ENCODE results near the gene UBE2V1. TPM values are rescaled to one million over a fixed set of nuclear protein-coding genes. Genes with fewer than 3 reads are reported as not detected.

Gene UBE2V1
- total and polyA plus RNA-seq, 2 of the 13 experiments (the other 11 are each of a cell fraction or from before 2014, with no cell fraction given), result 81.3 to 132 TPM

DNA sequence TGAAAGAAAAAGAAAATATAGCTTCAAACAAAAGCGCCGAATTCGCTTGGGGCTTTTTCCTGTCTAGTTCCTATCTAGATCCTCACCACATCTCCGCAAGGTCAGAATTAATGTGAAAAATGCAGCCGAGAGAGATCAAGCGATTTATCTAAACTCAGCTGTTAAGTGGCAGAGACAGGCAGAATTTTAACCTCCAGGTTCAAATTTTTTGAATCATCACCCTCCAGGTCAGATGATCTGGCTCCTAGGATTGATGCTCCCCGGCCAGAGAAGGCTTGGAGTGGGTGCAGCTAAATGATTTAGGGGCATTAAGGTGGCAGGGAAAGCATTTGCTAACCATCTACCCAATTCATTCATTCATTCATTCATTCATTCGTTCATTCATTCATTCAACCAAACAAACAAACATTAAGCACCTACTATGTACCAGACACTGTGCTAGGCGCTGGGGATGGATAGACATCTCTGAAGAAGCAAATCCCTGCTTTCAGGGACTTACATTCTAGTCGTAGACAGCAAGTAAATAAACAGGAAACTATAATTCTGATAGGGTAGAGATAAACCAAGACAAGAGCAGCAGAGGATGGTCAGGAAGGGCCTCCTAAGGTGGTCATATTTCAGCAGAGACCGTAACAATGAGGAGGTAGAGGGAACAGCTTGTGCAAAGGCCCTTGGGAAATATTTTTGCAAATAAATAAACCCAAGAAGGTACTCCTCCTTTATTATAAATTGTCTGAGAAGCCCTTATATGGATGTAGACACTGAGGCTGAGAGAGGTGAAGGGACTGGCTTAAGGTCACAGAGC, 672 bp upstream of the UBE2V1 start (continued):
- TF ChIP-seq RELA (CRISPR knock-in tag; IDR thresholded peaks at IDR 0.05), result no peak
- TF ChIP-seq PAF1 (CRISPR knock-in tag; IDR thresholded peaks at IDR 0.05), result no peak
- TF ChIP-seq, protein P1, sequence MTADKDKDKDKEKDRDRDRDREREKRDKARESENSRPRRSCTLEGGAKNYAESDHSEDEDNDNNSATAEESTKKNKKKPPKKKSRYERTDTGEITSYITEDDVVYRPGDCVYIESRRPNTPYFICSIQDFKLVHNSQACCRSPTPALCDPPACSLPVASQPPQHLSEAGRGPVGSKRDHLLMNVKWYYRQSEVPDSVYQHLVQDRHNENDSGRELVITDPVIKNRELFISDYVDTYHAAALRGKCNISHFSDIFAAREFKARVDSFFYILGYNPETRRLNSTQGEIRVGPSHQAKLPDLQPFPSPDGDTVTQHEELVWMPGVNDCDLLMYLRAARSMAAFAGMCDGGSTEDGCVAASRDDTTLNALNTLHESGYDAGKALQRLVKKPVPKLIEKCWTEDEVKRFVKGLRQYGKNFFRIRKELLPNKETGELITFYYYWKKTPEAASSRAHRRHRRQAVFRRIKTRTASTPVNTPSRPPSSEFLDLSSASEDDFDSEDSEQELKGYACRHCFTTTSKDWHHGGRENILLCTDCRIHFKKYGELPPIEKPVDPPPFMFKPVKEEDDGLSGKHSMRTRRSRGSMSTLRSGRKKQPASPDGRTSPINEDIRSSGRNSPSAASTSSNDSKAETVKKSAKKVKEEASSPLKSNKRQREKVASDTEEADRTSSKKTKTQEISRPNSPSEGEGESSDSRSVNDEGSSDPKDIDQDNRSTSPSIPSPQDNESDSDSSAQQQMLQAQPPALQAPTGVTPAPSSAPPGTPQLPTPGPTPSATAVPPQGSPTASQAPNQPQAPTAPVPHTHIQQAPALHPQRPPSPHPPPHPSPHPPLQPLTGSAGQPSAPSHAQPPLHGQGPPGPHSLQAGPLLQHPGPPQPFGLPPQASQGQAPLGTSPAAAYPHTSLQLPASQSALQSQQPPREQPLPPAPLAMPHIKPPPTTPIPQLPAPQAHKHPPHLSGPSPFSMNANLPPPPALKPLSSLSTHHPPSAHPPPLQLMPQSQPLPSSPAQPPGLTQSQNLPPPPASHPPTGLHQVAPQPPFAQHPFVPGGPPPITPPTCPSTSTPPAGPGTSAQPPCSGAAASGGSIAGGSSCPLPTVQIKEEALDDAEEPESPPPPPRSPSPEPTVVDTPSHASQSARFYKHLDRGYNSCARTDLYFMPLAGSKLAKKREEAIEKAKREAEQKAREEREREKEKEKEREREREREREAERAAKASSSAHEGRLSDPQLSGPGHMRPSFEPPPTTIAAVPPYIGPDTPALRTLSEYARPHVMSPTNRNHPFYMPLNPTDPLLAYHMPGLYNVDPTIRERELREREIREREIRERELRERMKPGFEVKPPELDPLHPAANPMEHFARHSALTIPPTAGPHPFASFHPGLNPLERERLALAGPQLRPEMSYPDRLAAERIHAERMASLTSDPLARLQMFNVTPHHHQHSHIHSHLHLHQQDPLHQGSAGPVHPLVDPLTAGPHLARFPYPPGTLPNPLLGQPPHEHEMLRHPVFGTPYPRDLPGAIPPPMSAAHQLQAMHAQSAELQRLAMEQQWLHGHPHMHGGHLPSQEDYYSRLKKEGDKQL (CRISPR knock-in tag; IDR thresholded peaks at IDR 0.05; ENCODE audit: low read depth), result no peak
- 0 out of 2 replicates have a peak, but pooled peaks have one; percentile 0 for TF ChIP-seq NKX3-1 (CRISPR knock-in tag; IDR thresholded peaks at IDR 0.05)

DNA sequence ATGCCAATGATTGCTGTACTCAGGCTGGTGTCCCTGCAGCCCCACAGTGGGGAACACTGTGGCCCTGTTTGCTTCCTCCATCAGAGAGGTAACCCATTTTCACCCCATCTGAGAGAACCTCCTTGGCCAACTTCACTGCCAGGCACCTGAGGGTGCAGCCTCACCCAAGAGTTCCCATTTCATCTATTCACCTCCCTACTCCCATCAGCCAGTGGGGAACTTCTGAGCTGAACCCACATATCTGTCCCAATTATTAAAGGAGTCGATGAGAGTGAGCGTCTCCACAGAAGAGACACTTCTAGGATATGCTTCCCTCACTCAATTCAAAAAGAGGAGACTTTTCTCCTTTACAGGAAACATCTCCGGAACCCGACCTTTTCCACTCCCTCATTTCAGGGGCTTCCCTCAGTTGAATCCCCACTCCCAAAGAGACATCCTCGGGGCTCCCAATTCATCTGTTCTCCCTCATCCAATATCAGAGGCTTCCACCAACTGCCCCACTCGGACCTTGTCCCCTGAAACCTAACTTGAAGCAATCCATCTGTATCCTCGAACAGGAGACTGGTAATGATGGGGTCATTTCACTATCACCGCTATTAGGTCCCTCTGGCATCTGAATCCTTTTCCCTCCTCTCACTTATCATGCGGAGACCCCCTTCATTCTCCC, 988 bp downstream of the UBE2V1 start:
- Histone ChIP-seq H3K4me3 (replicated peaks in 1 of 3; ENCODE audit: insufficient read depth in 1 of 3, low read depth in 2 of 3, low read length in 3 of 3) (peak overlapping the region; percentile 94 to 96 (median 94)), H2AFZ (ENCODE audit: low read length) (no peak overlapping the region), H3K9me3 (ENCODE audit: low read length) (no peaks in the 10 kb centered on the region), H3K4me1 (ENCODE audit: insufficient read depth, low read length) (peaks cover 79% of the 10 kb centered on the region), H3K4me2 (ENCODE audit: low read depth, low read length) (peak overlapping the region; percentile 92), H3K79me2 (ENCODE audit: insufficient read depth, low read length) (peaks cover 77% of the 10 kb centered on the region), H3K27ac (ENCODE audit: extremely low read length, insufficient read depth, low read length) (peak overlapping the region; percentile 84), H3K27me3 (ENCODE audit: control insufficient read depth in 1 of 2, insufficient read depth in 2 of 2, low read length in 2 of 2) (no peaks in the 10 kb centered on the region; a peak in 1 of 5 replicates), H3K9ac (ENCODE audit: insufficient read depth, low read depth, low read length) (peak overlapping the region; percentile 92), H4K20me1 (ENCODE audit: insufficient read depth, low read length) (peaks cover 53% of the 10 kb centered on the region), H3K36me3 (replicated peaks in 1 of 2; ENCODE audit: control insufficient read depth in 1 of 2, insufficient read depth in 2 of 2, low read length in 2 of 2) (peaks cover 9 to 14% of the 10 kb centered on the region in 2 experiments; a peak in 4 of 5 replicates)
- CTCF ChIA-PET (ENCODE audit: low intra/inter-chr PET ratio, low total read pairs), result interaction anchor here (1.1 kb wide), 1 partner anchor 67 kb away, joined by 4 read pairs; no protein-coding TSS in a partner anchor
- BruUV-seq (replicated peaks), result TSS peak; percentile 54
- 2% methylated on average over 9 of the region's 9 CpGs for WGBS (ENCODE audit: low lambda C conversion rate)
- no peak for ATAC-seq
- no peak for DNase-seq (ENCODE audit: low spot score)
- in situ Hi-C loops (cut with HindIII; ENCODE audit: extremely low pct_ligation_motif_present, low pct_unique_long_range_greater_than_20kb) (loop anchor here (10.0 kb wide), 1 partner anchor 473 kb away; no protein-coding TSS in a partner anchor), intact Hi-C loops (cut with micrococcal nuclease; ENCODE audit: unreplicated experiment) (loop anchor here (5.0 kb wide), 1 partner anchor 350 kb away; no protein-coding TSS in a partner anchor)
- POLR2A ChIA-PET, result interaction anchor here (0.9 to 5.8 kb wide), 3 partner anchors 13 to 60 kb away, joined by 3 to 91 read pairs (median 12); partner anchors contain the start of gene PEDS1
- FAIRE-seq, result no peak
- TF ChIP-seq, protein P2, sequence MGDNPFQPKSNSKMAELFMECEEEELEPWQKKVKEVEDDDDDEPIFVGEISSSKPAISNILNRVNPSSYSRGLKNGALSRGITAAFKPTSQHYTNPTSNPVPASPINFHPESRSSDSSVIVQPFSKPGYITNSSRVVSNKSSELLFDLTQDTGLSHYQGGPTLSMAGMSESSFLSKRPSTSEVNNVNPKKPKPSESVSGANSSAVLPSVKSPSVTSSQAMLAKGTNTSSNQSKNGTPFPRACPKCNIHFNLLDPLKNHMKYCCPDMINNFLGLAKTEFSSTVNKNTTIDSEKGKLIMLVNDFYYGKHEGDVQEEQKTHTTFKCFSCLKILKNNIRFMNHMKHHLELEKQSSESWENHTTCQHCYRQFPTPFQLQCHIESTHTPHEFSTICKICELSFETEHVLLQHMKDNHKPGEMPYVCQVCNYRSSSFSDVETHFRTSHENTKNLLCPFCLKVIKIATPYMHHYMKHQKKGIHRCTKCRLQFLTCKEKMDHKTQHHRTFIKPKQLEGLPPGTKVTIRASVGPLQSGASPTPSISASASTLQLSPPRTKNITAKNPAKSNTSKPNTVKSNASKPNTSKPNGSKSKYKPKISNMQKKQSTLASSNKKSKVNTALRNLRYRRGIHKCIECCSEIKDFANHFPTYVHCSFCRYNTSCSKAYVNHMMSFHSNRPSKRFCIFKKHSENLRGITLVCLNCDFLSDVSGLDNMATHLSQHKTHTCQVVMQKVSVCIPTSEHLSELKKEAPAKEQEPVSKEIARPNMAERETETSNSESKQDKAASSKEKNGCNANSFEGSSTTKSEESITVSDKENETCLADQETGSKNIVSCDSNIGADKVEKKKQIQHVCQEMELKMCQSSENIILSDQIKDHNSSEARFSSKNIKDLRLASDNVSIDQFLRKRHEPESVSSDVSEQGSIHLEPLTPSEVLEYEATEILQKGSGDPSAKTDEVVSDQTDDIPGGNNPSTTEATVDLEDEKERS (CRISPR knock-in tag; IDR thresholded peaks at IDR 0.05), result 0 out of 2 replicates have a peak, but pooled peaks have one; percentile 17
